ENCODE results near the gene ZNF649. TPM values are rescaled to one million over a fixed set of nuclear protein-coding genes. Genes with fewer than 3 reads are reported as not detected.

Gene ZNF649
- total and polyA plus RNA-seq, 2 of the 13 experiments (the other 11 are each of a cell fraction or from before 2014, with no cell fraction given) = 3.0 to 13.4 TPM

- 0 out of 2 replicates have a peak, but pooled peaks have one; percentile 22 for TF ChIP-seq HMG20B (CRISPR knock-in tag; conservative IDR thresholded peaks at IDR 0.05)
- 0 out of 2 replicates have a peak, but pooled peaks have one; percentile 28 for TF ChIP-seq HES4 (CRISPR knock-in tag; IDR thresholded peaks at IDR 0.05; ENCODE audit: borderline replicate concordance)
- 0 out of 2 replicates have a peak, but pooled peaks have one; percentile 40 for TF ChIP-seq ISL2 (CRISPR knock-in tag; IDR thresholded peaks at IDR 0.05)
- 0 out of 2 replicates have a peak, but pooled peaks have one; percentile 56 for TF ChIP-seq TGIF2 (CRISPR knock-in tag; IDR thresholded peaks at IDR 0.05)
- TF ChIP-seq ZNF550 (CRISPR knock-in tag; IDR thresholded peaks at IDR 0.05; ENCODE audit: borderline replicate concordance) = no peak
- no peak for TF ChIP-seq PTBP1 (IDR thresholded peaks at IDR 0.05; ENCODE audit: low read depth, low read length, poor library complexity, severe bottlenecking)
- no peak for TF ChIP-seq ZNF768 (CRISPR knock-in tag; IDR thresholded peaks at IDR 0.05)
- TF ChIP-seq FOXK2 (IDR thresholded peaks at IDR 0.05) = no peak
- TF ChIP-seq SRF (IDR thresholded peaks at IDR 0.05; ENCODE audit: low read depth, low read length) = no peak
- TF ChIP-seq UBTF (CRISPR knock-in tag; IDR thresholded peaks at IDR 0.05) = peak; percentile 38; the same call in 1 of the 2 replicates
- TF ChIP-seq POGZ (CRISPR knock-in tag; IDR thresholded peaks at IDR 0.05) = peak; percentile 78
- TF ChIP-seq, protein P1, sequence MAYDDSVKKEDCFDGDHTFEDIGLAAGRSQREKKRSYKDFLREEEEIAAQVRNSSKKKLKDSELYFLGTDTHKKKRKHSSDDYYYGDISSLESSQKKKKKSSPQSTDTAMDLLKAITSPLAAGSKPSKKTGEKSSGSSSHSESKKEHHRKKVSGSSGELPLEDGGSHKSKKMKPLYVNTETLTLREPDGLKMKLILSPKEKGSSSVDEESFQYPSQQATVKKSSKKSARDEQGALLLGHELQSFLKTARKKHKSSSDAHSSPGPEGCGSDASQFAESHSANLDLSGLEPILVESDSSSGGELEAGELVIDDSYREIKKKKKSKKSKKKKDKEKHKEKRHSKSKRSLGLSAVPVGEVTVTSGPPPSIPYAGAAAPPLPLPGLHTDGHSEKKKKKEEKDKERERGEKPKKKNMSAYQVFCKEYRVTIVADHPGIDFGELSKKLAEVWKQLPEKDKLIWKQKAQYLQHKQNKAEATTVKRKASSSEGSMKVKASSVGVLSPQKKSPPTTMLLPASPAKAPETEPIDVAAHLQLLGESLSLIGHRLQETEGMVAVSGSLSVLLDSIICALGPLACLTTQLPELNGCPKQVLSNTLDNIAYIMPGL (CRISPR knock-in tag; IDR thresholded peaks at IDR 0.05; ENCODE audit: borderline replicate concordance in 1 of 2, low read depth in 1 of 2) = peak; percentile 64 to 77
- TF ChIP-seq HHEX (CRISPR knock-in tag; IDR thresholded peaks at IDR 0.05) = no peak
- TF ChIP-seq PCBP2 (optimal IDR thresholded peaks at IDR 0.05; ENCODE audit: low read depth, low read length, poor library complexity, severe bottlenecking) = no peak
- TF ChIP-seq ZNF136 (CRISPR knock-in tag; IDR thresholded peaks at IDR 0.05; ENCODE audit: low read depth) = no peak
- TF ChIP-seq, protein P2, sequence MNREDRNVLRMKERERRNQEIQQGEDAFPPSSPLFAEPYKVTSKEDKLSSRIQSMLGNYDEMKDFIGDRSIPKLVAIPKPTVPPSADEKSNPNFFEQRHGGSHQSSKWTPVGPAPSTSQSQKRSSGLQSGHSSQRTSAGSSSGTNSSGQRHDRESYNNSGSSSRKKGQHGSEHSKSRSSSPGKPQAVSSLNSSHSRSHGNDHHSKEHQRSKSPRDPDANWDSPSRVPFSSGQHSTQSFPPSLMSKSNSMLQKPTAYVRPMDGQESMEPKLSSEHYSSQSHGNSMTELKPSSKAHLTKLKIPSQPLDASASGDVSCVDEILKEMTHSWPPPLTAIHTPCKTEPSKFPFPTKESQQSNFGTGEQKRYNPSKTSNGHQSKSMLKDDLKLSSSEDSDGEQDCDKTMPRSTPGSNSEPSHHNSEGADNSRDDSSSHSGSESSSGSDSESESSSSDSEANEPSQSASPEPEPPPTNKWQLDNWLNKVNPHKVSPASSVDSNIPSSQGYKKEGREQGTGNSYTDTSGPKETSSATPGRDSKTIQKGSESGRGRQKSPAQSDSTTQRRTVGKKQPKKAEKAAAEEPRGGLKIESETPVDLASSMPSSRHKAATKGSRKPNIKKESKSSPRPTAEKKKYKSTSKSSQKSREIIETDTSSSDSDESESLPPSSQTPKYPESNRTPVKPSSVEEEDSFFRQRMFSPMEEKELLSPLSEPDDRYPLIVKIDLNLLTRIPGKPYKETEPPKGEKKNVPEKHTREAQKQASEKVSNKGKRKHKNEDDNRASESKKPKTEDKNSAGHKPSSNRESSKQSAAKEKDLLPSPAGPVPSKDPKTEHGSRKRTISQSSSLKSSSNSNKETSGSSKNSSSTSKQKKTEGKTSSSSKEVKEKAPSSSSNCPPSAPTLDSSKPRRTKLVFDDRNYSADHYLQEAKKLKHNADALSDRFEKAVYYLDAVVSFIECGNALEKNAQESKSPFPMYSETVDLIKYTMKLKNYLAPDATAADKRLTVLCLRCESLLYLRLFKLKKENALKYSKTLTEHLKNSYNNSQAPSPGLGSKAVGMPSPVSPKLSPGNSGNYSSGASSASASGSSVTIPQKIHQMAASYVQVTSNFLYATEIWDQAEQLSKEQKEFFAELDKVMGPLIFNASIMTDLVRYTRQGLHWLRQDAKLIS (CRISPR knock-in tag; IDR thresholded peaks at IDR 0.05) = no peak
- peak; percentile 73; the same call in 1 of the 2 replicates for TF ChIP-seq KMT2A (CRISPR knock-in tag; IDR thresholded peaks at IDR 0.05)
- no peak for TF ChIP-seq NR3C1 (CRISPR knock-in tag; IDR thresholded peaks at IDR 0.05)
- TF ChIP-seq FOSL1 (CRISPR knock-in tag; IDR thresholded peaks at IDR 0.05; ENCODE audit: borderline replicate concordance) = no peak
- no peak for TF ChIP-seq RFX5 (IDR thresholded peaks at IDR 0.05; ENCODE audit: low read depth, low read length)
- TF ChIP-seq NFIC (IDR thresholded peaks at IDR 0.05; ENCODE audit: low read length) = no peak
- TF ChIP-seq NCOR1 (IDR thresholded peaks at IDR 0.05; ENCODE audit: borderline replicate concordance, low read length) = no peak
These were observed at the start of gene ZNF649 (continued) for GRCh38 chr19:51904331-51905165.
